Activated B cell treated with CpG ODN at 0.5 μM for 24 hours (primary cell): Measurements from ENCODE around the gene CDK12. TPM values are rescaled to one million over a fixed set of nuclear protein-coding genes. Genes with fewer than 3 reads are reported as not detected.
A peak's percentile ranks its signal among the peaks of the same experiment; 100 is the strongest.
"Not testable (repeated sequence)": the region's sequence is repeated elsewhere in the genome, so short reads cannot be mapped to it uniquely, and the experiment has no call there.

Experiments
- ATAC-seq: fragments of 200-7000 bp; cut with Tn5 transposase; one replicate; pipeline ENCODE4 v1.10.0; 2021; ENCODE audit warnings: low read depth, mild to moderate bottlenecking, moderate library complexity
- CTCF ChIA-PET: fragments of 350-600 bp; sonication (Branson Sonifier 250); formaldehyde crosslinking; loops from one replicate; lab custom pipeline; 2021; ENCODE audit warnings: antibody characterized with exemption; lab: Charles Lee
- POLR2A ChIA-PET: fragments of 350-600 bp; sonication (Branson Sonifier 250); formaldehyde crosslinking; loops from one replicate; lab custom pipeline; 2021; ENCODE audit warnings: antibody characterized with exemption; lab: Charles Lee
- DNase-seq: peaks from one replicate; pipeline ENCODE4 v3.0.0; 2022
- H3K27ac Mint-ChIP-seq: one replicate; pipeline ENCODE4 v1.8.0; 2020; ENCODE audit warnings: mixed read lengths
- H3K27me3 Mint-ChIP-seq: one replicate; pipeline ENCODE4 v1.8.0; 2021; ENCODE audit warnings: mixed read lengths
- H3K36me3 Mint-ChIP-seq: one replicate; pipeline ENCODE4 v1.8.0; 2021; ENCODE audit warnings: low read depth, mixed read lengths
- H3K4me1 Mint-ChIP-seq: one replicate; pipeline ENCODE4 v1.8.0; 2021; ENCODE audit warnings: mixed read lengths
- H3K4me3 Mint-ChIP-seq: one replicate; pipeline ENCODE4 v1.8.0; 2020; ENCODE audit warnings: mild to moderate bottlenecking, mixed read lengths
- H3K9me3 Mint-ChIP-seq: one replicate; pipeline ENCODE4 v1.8.0; 2020; ENCODE audit warnings: mixed read lengths
- CTCF ChIP-seq: fragments of 200-600 bp; IDR thresholded peaks from one replicate; pipeline ENCODE4 v1.8.0; 2022; ENCODE audit warnings: antibody characterized with exemption, mild to moderate bottlenecking
- intact Hi-C: fragments of 100-400 bp; cut with micrococcal nuclease; formaldehyde crosslinking; loops from one replicate; pipeline ENCODE4 v1.15.1; 2024
- total RNA-seq: library from RNA; stranded (reverse); gene quantifications from 2 replicates; pipeline ENCODE4 v1.2.3, GENCODE V29; 2022

Gene CDK12
- total RNA-seq, 1 donor from 2014 or later, result 118 TPM

GRCh38 chr17:39483506-39483905 lies 22.2 kb downstream of the CDK12 start:
- DNase-seq (no peak), ATAC-seq (no peak)
- H3K36me3 Mint-ChIP-seq, result peaks cover 44% of the 10 kb centered on the region
- no peak overlapping the region for H3K4me3 Mint-ChIP-seq
- H3K9me3 Mint-ChIP-seq, result no peaks in the 10 kb centered on the region
- no peak overlapping the region for H3K27ac Mint-ChIP-seq
- ChIA-PET POLR2A (interaction anchor here (2.4 kb wide), 1 partner anchor 22 kb away, joined by 17 read pairs; the partner anchor contains the start of gene CDK12), CTCF (no interaction called here)
- intact Hi-C loops, result no loop called here
- H3K4me1 Mint-ChIP-seq, result peaks cover 18% of the 10 kb centered on the region
- H3K27me3 Mint-ChIP-seq, result no peaks in the 10 kb centered on the region
- no peak for TF ChIP-seq CTCF

- Mint-ChIP-seq H3K27ac (no peak overlapping the region), H3K36me3 (peaks cover 46% of the 10 kb centered on the region)
Measured at GRCh38 chr17:39484178-39484577, 22.9 kb downstream of the CDK12 start.

GRCh38 chr17:39485555-39485954 lies 24.3 kb downstream of the CDK12 start:
- no peak for TF ChIP-seq CTCF
- H3K27me3 Mint-ChIP-seq, result no peaks in the 10 kb centered on the region
- ATAC-seq, result no peak
- no peak for DNase-seq
- H3K4me3 Mint-ChIP-seq, result no peak overlapping the region
- peaks cover 39% of the 10 kb centered on the region for H3K36me3 Mint-ChIP-seq
- H3K9me3 Mint-ChIP-seq, result no peaks in the 10 kb centered on the region
- ChIA-PET POLR2A (interaction anchor here (0.5 to 1.8 kb wide), 3 partner anchors 33 to 390 kb away, joined by 3 to 8 read pairs (median 4); partner anchors contain the start of gene MED1), CTCF (interaction anchor here (0.6 kb wide), 2 partner anchors 63 to 332 kb away, joined by 3 to 4 read pairs; no protein-coding TSS in a partner anchor)
- H3K4me1 Mint-ChIP-seq, result peaks cover 18% of the 10 kb centered on the region
- intact Hi-C loops, result loop anchor here (2.0 kb wide), 1 partner anchor 25 kb away; the partner anchor contains the start of gene CDK12
- H3K27ac Mint-ChIP-seq, result no peak overlapping the region

More at GRCh38 chr17:39484178-39484577, 22.9 kb downstream of the CDK12 start:
- ATAC-seq (peak; percentile 92), DNase-seq (no peak)
- Mint-ChIP-seq H3K27me3 (no peaks in the 10 kb centered on the region), H3K4me1 (peaks cover 18% of the 10 kb centered on the region), H3K9me3 (no peaks in the 10 kb centered on the region), H3K4me3 (no peak overlapping the region)
- CTCF ChIA-PET, result no interaction called here
- POLR2A ChIA-PET, result interaction anchor here (2.4 kb wide), 1 partner anchor 22 kb away, joined by 17 read pairs; the partner anchor contains the start of gene CDK12
- no peak for TF ChIP-seq CTCF
- intact Hi-C loops, result loop anchor here (2.0 kb wide), 1 partner anchor 23 kb away; the partner anchor contains the start of gene CDK12

- no peak overlapping the region for H3K27ac Mint-ChIP-seq
- no peak for TF ChIP-seq CTCF
- CTCF ChIA-PET, result no interaction called here
Measured at GRCh38 chr17:39486242-39486641, 25.0 kb downstream of the CDK12 start.

GRCh38 chr17:39487490-39487889 lies 26.2 kb downstream of the CDK12 start:
- H3K4me3 Mint-ChIP-seq, H3K9me3 Mint-ChIP-seq, CTCF ChIA-PET, DNase-seq, H3K27ac Mint-ChIP-seq, intact Hi-C loops, H3K27me3 Mint-ChIP-seq, ATAC-seq: not testable (repeated sequence)
- Mint-ChIP-seq H3K36me3 (peaks cover 40% of the 10 kb centered on the region), H3K4me1 (peaks cover 18% of the 10 kb centered on the region)
- POLR2A ChIA-PET, result interaction anchor here (0.7 kb wide), 1 partner anchor 493 kb away, joined by 3 read pairs; the partner anchor contains the start of gene PSMD3

More at GRCh38 chr17:39486242-39486641, 25.0 kb downstream of the CDK12 start:
- H3K9me3 Mint-ChIP-seq, result no peaks in the 10 kb centered on the region
- H3K4me1 Mint-ChIP-seq, result peaks cover 18% of the 10 kb centered on the region
- intact Hi-C loops, result no loop called here
- no peak overlapping the region for H3K4me3 Mint-ChIP-seq
- no peaks in the 10 kb centered on the region for H3K27me3 Mint-ChIP-seq
- POLR2A ChIA-PET, result interaction anchor here (1.8 kb wide), 1 partner anchor 35 kb away, joined by 8 read pairs; the partner anchor contains the start of gene MED1
- ATAC-seq, result no peak
- H3K36me3 Mint-ChIP-seq, result peaks cover 40% of the 10 kb centered on the region
- DNase-seq, result no peak
